HFFc6 (cell line): ENCODE results near the gene DCBLD1. TPM values are rescaled to one million over a fixed set of nuclear protein-coding genes. Genes with fewer than 3 reads are reported as not detected.

Experiments
- DNase-seq: peaks from one replicate; pipeline ENCODE4 v3.0.0-alpha.2; 2018
- H3K27ac Mint-ChIP-seq: 2 replicates; pipeline ENCODE4 v1.8.0; 2020; ENCODE audit warnings: mild to moderate bottlenecking, mixed read lengths
- H3K27me3 Mint-ChIP-seq: 2 replicates; pipeline ENCODE4 v1.8.0; 2021; ENCODE audit warnings: mild to moderate bottlenecking, moderate library complexity, mixed read lengths; ENCODE audit not compliant: insufficient read depth
- H3K36me3 Mint-ChIP-seq: 2 replicates; pipeline ENCODE4 v1.8.0; 2021; ENCODE audit warnings: low read depth, mixed read lengths
- H3K4me1 Mint-ChIP-seq: 2 replicates; pipeline ENCODE4 v1.8.0; 2020; ENCODE audit warnings: low read depth, mixed read lengths
- H3K4me3 Mint-ChIP-seq: 2 replicates; pipeline ENCODE4 v1.8.0; 2020; ENCODE audit warnings: mild to moderate bottlenecking, moderate library complexity, mixed read lengths
- H3K9me3 Mint-ChIP-seq: 2 replicates; pipeline ENCODE4 v1.8.0; 2020; ENCODE audit warnings: mild to moderate bottlenecking, mixed read lengths
- total RNA-seq, 6 experiments: library from RNA; stranded (reverse); fragmentation: NEBNext Ultra II Directional; extraction: Animal tissue kit (Norgen Biotek cat#: 25700); gene quantifications; 2 replicates in 1 of 6; 3 replicates in 5 of 6; pipeline ENCODE4 v1.2.3, GENCODE V29; 2021
- TF ChIP-seq, protein P1 (sequence below): fragments of 200-600 bp; sonication (generic); IDR thresholded peaks from 2 replicates; pipeline ENCODE4 v1.5.0; 2021; ENCODE audit warnings: antibody characterized with exemption, mild to moderate bottlenecking

DCBLD1 gene
- total RNA-seq, 6 experiments from 2014 or later, result 29.3 to 41.6 (median 31.9) TPM

DNA sequence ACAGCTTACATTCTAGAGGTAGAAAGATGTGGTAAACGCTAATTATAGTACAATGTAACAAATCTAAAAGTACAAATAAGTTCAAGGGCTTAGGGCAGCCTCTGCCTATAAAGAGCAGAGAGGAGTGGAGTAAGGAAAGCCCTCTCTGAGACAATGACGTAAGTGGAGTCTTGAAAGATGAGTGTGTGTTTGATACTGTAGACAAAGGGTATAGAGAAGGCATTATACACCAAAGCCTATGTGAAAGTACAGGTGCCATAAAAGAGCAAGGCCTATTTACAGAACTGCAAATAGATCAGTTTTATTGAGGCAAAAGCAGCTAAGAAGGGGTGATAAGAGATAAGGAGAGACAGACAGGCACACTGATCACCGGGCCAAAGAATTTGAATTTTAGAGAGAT, 108.9 kb downstream of the DCBLD1 start:
- H3K27ac Mint-ChIP-seq, result no peak overlapping the region; the same call in 1 of the 2 replicates
- TF ChIP-seq, protein P1, sequence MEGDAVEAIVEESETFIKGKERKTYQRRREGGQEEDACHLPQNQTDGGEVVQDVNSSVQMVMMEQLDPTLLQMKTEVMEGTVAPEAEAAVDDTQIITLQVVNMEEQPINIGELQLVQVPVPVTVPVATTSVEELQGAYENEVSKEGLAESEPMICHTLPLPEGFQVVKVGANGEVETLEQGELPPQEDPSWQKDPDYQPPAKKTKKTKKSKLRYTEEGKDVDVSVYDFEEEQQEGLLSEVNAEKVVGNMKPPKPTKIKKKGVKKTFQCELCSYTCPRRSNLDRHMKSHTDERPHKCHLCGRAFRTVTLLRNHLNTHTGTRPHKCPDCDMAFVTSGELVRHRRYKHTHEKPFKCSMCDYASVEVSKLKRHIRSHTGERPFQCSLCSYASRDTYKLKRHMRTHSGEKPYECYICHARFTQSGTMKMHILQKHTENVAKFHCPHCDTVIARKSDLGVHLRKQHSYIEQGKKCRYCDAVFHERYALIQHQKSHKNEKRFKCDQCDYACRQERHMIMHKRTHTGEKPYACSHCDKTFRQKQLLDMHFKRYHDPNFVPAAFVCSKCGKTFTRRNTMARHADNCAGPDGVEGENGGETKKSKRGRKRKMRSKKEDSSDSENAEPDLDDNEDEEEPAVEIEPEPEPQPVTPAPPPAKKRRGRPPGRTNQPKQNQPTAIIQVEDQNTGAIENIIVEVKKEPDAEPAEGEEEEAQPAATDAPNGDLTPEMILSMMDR, result no peak
- H3K36me3 Mint-ChIP-seq, result peaks cover 25% of the 10 kb centered on the region
- H3K4me1 Mint-ChIP-seq, result peaks cover 8% of the 10 kb centered on the region
- no peak for DNase-seq
- no peak overlapping the region for H3K4me3 Mint-ChIP-seq
- H3K27me3 Mint-ChIP-seq, result no peaks in the 10 kb centered on the region
- H3K9me3 Mint-ChIP-seq, result no peaks in the 10 kb centered on the region

DNA sequence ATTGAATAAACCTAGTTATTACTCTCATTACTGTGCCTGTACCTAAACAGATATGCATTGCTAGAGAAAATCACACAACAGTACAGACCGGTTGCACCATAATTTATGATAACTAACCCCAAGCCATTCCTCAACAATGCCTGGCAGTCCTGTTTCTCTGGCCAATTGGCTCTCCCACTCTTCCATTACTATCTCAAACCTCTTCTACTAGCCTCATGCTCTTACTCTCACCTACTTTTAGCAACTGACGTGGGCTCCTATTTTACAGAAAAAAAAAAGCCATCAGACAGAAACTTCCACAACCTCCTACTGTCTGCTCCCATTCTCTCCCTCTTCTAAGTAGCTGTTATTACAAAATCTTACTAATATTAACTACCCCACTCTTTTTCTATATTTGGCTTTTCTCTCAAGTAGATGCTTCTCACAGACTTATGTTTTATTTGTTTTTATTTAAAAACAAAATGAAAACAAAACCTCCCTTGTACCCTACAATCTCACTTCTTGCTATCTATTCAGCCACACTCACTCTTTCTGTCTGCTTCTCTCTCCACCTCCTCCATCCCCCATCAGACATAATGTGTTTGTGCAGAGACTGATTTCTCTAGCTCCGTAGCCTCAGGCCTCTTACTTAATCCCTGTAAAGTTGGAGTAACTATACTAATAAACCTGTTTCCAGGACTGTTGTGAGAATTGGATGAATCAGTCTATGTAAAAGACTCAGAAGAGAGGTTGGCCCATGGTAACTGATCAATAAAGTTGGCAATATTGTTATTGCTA, 110.7 kb downstream of the DCBLD1 start:
- H3K27me3 Mint-ChIP-seq, result no peaks in the 10 kb centered on the region
- no peak overlapping the region for H3K27ac Mint-ChIP-seq
- DNase-seq, result no peak
- TF ChIP-seq, protein P1, result no peak
- H3K4me3 Mint-ChIP-seq, result no peak overlapping the region
- H3K36me3 Mint-ChIP-seq, result peaks cover 42% of the 10 kb centered on the region
- H3K9me3 Mint-ChIP-seq, result peaks cover 4% of the 10 kb centered on the region; the same call in 1 of the 2 replicates
- peaks cover 8% of the 10 kb centered on the region for H3K4me1 Mint-ChIP-seq

DNA sequence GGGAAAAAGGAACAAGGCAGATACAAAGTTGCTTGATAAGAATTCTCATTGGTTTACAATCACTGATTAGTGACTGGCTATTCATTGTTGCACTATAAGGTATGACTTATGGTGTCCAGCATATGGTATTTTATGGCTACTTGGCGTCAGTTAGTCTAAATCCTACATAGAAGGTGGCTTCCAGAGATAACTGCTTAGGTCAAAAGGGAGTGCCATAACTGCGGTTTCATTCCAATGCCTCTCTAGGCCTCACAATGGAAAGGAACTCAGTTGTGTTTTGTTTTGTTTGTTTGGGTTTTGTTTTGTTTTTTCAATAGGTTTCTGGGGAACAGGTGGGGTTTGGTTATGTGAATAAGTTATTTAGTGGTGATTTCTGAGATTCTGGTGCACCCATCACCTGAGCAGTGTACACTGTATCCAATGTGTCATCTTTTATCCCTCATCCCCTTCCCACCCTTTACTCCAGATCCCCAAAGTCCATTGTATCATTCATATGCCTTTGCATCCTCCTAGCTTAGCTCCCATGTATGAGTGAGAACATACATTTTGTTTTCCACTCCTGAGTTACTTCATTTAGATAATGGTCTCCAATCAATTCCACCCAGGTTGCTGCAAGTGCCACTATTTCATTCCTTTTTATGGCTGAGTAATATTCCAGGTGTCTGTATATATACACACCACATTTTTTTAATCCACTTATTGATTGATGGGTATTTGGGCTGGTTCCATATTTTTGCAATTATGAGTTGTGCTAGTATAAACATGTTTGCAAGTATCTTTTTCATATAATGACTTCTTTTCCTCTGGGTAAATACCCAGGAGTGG, 112.8 kb downstream of the DCBLD1 start:
- Mint-ChIP-seq H3K36me3 (peaks cover 47% of the 10 kb centered on the region), H3K27ac (no peak overlapping the region), H3K27me3 (no peaks in the 10 kb centered on the region), H3K4me3 (no peak overlapping the region), H3K4me1 (peaks cover 23% of the 10 kb centered on the region), H3K9me3 (peaks cover 4% of the 10 kb centered on the region; the same call in 1 of the 2 replicates)
- TF ChIP-seq, protein P1, result no peak
- DNase-seq, result no peak

DNA sequence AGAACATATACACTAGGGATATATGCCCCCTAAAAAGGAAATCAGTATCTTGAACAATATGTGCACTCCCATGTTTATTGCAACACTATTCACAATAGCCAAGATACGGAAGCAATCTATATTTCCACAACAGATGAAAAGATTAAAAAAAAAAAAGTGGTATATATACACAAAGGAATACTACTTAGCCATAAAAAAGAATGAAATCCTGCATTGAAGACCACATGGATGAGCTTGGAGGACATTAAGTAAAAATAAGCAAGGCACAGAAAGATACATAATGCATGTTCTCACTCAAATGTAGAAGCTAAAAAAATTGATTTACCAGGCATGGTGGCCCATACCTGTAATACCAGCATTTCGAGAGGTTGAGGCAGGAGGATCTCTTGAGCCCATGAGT, 115.3 kb downstream of the DCBLD1 start:
- Mint-ChIP-seq H3K4me3 (no peak overlapping the region), H3K27ac (no peak overlapping the region), H3K4me1 (peaks cover 24% of the 10 kb centered on the region), H3K27me3 (no peaks in the 10 kb centered on the region), H3K9me3 (peaks cover 4% of the 10 kb centered on the region; the same call in 1 of the 2 replicates), H3K36me3 (peaks cover 64% of the 10 kb centered on the region)
- no peak for DNase-seq
- TF ChIP-seq, protein P1, result no peak

Other genes starting within 250 kb of the DCBLD1 start
- not detected for gene VGLL2, start 217.1 kb upstream of the DCBLD1 start, total RNA-seq
- gene ROS1, start 56.7 kb upstream of the DCBLD1 start, total RNA-seq, result under 1 TPM; 0.05 to 0.14 (median 0.07) TPM
- gene GOPC, start 119.8 kb downstream of the DCBLD1 start, total RNA-seq, result 10 to 100 TPM; 40.5 to 51.8 (median 45.4) TPM
- 10 to 100 TPM; 44.4 to 55.2 (median 48.7) TPM for gene NUS1, start 192.8 kb downstream of the DCBLD1 start, total RNA-seq